Measurements from ENCODE around the gene TSHZ3.

TSHZ3 gene

DNA sequence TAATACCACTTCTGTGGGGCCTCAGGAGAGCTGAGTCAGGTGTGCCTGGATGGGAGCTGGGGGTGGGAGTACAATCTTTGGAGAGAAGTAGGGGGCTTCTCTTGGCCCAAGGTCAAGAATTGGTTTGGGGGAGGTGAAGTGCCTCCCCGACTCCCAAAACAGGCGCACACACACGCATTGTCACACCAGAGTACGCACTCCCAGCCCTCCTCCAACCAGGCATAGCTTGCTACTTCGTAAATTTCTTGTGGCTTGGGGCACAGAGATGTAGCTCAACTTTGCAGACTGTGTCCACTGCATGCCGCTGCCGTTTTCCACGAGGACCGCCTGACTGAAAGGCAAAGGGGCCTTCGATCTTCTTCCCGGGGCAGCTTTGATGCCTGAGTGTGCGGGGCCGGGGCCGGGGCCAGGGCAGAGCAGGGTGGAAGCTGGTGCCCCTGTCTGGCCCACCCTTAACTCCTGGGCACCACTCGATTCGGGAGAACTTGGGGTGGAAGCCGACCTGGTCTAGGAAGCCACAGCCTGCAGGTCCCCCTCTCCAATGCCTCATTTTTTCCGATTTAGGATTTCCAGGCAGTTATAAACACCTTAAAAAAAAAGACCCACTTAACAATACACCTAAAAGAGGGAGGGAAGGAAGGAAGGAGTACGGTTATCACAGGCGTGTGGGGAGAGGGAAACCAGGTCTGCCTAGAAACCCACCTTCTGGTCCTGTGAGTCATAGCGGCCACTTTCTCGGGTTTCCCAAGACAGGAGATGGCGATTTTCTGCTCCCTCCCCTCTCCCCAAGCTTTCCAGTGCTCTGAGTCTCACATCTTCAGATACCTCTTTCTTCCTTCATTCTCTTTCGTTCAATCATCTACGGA, 5.8 kb upstream of the TSHZ3 start:
- DNase-seq: no peak

DNA sequence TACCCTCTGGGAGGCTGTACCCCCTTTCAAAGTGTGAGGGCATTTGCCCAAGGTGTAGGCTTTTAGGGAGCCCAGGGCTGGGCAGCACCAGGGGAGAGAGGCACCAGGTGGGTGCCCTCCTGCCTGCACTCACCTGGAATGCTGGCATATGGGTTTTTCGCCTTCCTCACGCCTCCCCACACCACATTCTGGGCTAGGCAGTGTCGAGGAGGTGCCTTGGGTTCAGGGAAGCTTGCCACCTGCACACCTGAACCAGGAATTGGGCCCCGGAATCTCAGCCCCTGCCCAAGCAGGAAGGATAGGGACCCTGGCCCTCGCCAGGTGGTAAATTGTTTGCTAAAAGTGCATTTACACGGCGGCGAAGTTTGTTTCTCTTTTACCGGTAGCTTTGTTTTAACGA, 5.1 kb upstream of the TSHZ3 start:
- no peak for DNase-seq

DNA sequence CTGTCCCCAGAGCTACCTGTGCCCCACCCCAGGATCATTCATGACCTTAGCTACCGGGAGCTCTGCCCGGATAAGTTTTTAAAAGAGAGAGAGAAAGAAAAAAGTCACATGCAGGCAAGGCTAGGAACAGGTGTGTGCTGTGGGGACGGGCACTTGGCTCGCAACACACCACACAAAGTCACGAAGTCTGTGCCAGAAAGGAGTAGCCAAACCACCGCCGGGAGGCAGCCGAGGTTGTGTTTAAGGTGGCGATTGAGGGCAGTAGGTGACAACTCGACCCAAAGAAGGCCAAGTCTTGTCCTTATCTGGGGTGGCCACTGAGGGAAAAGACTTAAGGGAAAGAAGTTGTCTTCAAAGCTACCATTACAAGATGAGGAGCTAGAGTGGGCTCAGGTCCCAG, 4.6 kb upstream of the TSHZ3 start:
- no peak for DNase-seq

DNA sequence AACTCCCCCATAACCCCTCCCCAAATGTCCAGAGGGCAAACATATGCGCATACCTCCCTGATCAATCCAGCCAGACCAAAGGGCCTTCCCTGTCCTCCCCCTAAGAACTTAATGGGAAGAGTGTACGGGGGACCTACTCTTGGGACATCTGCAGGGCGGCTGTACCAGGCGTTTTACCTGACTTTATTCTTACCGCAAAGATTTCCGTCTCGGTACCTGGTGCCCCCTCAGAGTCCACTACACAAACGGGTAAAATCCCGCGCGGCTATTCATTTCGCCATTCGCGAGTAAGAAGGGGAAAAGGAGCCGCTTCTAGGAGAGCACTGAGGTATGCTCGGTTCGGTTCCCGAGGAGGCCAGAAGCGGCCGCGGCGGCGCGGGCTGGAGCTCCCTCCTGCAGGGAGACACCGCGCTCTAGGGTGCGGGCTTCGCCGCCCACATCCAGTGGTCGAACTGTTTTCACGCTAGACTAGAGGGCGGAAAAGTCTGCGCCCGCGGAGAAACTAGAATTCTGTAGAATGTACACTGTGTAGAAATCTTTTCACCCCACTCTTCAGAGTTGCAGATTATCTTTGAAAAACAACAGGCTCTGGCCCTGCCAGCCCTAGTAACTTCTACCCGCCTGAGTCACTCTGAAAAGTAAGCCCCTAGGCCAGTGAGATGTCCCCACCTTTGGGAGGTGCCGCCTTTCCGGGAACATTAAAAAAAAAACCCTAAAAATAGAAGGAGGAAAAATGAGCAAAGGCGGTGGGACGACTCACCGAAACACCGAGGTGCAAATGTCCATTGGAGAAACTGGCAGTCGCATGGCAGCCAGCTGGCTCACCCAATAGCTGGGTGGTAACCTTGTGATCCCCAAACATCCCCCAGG, 3.8 kb upstream of the TSHZ3 start:
- DNase-seq: no peak

DNA sequence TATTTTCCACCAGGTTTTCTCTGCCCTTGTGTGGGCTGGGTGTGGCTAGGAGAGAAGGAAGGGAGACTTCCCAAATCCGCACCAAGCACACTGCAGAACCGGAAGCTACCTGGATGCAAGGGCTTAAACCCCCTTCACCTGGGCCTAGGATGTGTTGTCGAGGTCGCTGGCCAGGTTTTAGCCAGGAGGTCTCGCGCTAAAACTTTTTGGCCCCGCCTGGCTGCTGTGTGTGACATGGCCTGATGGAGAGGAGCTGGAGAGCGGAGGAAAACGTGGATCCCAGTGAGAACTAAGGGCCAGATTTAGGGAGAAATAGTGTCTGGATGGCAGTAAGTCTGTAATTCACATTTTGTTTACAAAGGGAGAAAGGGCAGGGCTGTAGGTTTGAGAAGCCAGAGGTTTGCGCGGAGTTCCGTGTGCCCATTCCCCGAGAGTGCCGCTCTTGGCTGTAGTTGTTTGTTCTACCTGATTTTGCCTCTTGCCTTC, 3.1 kb upstream of the TSHZ3 start:
- no peak for DNase-seq

DNA sequence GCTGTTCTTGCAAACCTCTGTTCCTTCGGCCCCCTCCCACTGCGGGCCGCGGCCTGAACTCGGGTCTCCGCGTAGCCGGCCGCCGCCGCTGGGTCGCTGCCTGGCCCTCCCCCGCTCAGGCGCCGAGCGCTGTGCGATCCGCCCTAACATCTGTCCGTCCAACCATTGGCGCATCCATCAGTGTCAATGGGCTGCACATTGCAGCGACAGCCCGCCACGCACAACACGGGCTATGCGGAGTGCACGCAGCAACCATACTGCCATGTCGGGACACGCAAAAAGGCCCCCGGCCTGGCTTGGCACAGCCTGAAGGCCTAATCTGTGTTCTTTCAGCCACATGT, 2.6 kb upstream of the TSHZ3 start:
- no peak for DNase-seq

DNA sequence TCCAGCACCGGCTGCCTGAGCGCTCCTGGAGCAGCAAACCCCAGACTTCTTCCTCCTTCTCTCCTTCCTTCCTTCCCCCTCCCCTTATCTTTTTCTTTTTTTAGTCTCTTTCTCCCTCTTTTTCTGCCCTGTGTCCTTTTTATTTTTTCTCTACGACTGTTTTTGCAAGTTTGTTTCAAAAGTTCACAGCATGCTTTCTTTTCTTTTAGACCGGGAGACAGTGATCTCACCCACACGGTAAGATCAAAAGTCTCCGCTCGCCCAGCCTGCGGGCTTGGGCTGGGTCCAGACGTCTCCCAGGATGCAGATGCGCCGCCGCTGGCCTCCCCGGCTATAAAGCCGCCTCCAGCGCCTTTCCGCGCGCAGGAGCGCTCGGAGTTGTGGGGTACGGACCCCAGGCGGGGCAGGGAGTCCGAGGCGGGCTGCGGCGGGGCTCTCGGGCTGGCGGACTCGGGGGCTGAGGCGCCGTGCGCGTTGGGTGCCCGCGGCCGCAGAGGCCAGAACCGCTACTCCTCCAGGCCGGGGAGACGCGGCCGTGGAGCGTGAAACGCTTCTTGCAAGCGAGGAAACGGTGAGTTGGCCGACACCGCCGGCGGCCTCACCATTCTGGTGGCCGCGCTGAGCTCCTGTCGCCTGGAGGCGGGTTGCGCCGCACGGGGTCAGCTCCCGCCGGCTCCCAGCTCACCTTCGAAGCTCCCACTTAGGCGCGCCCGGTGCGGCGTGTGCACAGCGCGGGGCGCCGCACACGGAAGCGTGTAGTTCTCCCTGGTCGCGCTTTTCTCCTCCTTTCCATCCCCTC, 2.0 kb upstream of the TSHZ3 start:
- DNase-seq: no peak

DNA sequence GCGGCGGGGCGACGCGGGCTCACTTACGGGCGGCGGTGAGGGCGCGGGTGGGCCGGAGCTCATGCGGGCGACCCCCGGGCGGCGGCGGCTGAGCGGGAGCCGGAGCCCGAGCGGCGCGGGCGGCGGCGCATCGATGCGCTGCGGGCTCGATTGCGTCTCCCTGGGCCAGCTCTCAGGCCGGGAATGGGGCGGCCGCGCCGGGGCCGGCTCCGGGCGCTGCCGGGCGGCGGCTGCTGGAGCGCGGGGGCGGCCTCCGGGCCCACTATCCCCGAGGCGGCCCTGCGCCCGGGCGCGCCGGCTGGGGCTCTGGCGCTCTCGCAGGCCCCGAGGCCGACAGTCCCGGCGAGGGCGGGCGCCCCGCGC, 1.4 kb upstream of the TSHZ3 start:
- peak; percentile 44 to 48 for DNase-seq

DNA sequence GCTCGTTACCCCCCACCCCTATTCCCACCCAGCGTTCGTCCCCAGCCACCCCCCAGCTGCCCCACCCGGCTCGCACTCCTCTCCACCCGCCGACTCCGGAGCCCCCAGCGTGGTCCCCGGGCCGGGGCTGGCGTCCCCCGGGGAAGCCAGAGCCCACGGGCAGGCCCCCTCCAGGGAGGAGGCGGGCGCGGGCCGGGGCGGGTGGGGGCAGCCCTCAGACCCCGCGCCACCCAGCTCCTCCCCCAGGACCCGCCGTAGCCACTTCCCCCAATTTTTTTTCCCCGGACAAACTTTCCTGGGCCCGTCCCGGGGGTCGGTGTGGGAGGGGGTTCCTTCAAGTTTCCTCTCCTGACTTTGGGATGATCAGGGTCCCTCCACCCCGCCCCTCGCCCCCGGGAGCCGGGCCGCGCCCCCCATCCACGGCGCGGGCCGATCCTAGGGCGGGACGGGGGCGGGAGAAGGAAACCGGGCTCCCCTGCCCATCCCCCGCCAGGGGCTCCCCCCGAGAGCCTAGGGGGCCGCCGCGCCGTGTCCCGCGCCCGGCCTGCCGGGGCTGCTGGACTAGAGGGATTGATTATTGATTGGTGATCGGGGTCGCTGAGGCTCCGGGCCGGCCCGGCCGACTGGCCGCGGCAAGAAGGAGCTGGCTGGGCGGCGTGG, 927 bp upstream of the TSHZ3 start:
- no peak for DNase-seq

DNA sequence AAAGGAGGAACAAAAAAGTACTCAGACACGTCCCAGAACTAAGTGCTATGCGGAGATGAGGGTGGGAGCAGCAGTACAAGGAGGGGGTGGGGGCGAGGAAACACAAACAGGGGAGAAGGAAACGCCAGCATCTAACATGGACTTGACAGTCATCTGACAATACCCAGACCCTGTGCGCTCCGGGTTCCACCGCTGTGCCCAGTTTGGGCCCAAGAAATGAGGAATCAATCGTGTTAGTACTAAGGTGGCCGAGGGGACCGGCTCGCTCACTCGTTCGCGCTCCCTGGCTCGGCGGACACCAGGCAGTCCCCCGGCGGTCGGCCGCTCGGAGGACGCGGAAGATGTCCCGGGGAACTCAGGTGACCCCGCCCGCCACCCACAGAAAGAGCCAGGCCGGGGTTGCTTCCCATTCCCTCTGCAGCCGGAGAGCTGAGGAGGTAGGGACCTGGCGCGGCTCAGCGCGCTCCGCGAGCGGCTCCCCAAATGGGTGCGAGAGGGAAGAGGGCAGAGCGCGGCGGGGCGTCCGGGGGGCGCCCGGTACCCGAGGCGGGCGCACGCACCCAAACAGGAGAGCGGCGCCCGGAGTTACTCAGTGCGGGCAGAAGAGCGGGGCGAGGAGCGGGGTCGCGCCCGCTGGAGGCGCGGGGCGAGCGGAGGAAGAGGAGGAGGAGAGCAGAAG, 616 bp downstream of the TSHZ3 start:
- DNase-seq: peak in 1 of 2 donors; percentile 29

DNA sequence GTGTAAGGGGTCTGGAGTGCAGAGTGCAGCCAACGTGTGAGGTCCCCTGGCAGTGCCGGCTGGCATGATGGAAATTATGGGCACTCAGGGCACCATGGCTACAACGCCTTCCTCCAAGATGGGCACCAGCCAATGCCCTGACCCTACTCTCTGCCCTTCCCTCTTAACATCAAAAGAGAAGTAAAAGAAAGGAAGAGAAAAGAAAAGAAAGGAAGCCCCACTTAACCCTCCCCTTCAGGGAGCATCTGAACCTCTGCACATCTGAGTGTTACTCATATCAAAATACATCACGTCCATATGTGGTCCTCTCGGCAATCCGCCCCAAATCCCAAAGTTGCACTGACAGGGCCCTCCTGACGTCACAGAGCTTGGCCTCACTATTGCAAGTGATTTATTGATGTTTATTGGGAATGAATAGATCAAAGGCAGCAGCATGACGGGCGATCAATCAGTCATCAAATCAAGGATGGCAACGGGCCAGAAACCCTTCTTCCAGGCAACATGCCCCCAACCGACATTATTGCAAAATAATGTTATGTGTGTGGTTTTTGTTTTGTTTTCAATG, 1.3 kb downstream of the TSHZ3 start:
- no peak for DNase-seq

DNA sequence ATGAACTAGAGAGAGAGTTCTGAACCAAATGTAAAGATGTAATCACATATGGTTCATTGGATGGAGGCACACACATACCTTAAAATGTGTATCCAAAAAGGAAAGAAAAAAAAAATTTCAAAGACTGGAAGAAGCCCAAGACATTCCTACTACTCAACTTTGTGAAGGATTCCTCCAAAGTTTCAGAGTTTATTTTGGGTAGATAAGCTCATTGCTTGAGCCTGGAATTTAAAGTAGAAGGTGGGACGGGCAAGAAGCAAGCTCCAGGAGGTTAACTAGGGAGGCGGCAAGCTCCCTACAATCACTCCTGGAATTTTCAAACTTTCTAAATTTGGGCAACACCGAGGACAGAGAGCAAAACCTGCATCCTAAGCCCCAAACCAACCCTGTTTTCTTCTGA, 1.9 kb downstream of the TSHZ3 start:
- DNase-seq: no peak

DNA sequence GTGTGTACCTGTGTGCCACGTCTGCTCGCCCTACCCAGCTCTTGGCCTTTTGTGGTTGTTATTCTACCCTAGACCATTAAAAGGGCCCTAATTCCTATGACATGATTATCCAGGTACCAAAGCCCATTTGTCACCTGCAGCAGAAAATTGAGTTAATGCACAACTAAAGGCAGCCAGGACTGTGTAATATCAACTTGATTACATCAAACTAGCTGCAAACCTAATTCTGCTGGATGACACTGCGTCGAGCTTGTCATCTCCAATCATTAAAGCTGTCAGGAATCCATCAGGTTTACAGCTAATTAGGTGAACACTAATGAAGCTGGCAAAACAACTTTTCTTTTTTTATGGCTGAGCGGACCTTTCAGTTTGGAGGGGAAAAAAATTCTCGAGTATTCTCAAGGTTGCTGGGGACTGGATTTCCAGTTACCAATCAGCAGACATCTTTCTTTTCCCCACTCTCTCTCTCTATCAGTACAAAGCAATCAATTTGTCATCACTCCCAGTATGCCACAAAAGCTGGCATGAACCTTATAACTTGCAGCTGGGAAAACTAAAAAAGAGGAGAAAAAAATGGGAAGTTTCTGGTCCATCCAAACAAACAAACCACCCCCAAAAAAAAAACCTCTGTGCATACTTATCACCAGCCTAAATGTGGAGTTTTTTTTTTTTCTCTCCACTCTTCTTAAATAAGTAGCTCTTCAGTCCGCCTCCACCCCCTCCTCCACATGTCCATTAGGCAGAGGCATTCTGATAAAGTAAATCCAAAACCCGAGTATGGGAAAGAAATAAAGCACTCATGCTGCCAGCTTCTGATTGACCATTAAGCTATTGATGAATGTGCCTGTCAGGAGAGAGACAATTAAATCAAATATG, 2.8 kb downstream of the TSHZ3 start:
- DNase-seq: no peak

DNA sequence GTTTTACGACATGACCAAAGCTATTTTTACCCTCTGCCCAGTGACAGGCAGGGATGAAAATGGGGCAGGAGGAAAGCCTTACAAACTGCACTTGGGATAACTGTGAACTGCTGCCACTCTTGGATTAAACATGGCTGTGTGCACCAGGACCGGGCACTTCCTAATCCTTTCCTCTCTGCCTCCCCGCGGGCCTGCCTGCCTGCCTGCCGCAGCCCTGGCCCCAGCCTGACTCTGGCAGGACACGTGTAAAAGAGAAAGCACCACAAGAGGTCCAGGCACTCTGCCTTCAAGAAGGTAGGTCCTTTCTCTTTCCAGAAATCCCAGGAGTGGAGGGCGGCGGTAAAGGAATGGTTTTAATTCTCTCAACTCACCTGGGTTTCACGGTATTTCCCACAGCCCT, 4.8 kb downstream of the TSHZ3 start:
- DNase-seq: no peak

DNA sequence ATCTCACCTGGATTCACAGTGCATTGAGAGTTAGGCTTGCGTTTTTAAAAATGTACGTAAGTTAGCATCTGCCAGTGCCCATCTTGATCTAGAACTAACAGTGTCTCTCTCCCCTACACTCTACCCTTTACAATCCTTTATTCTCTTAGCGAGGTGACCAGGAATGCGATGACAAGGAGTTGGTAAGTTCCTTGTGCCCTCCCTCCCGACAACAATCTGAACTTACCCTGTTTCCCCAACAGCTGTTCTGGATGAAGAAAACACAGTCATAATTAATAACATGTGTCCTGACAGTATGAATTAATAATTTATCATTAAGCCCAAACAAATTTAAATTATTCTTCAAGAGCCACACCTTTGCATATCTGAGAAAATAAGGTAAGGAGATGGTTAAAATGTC, 6.3 kb downstream of the TSHZ3 start:
- no peak for DNase-seq

DNA sequence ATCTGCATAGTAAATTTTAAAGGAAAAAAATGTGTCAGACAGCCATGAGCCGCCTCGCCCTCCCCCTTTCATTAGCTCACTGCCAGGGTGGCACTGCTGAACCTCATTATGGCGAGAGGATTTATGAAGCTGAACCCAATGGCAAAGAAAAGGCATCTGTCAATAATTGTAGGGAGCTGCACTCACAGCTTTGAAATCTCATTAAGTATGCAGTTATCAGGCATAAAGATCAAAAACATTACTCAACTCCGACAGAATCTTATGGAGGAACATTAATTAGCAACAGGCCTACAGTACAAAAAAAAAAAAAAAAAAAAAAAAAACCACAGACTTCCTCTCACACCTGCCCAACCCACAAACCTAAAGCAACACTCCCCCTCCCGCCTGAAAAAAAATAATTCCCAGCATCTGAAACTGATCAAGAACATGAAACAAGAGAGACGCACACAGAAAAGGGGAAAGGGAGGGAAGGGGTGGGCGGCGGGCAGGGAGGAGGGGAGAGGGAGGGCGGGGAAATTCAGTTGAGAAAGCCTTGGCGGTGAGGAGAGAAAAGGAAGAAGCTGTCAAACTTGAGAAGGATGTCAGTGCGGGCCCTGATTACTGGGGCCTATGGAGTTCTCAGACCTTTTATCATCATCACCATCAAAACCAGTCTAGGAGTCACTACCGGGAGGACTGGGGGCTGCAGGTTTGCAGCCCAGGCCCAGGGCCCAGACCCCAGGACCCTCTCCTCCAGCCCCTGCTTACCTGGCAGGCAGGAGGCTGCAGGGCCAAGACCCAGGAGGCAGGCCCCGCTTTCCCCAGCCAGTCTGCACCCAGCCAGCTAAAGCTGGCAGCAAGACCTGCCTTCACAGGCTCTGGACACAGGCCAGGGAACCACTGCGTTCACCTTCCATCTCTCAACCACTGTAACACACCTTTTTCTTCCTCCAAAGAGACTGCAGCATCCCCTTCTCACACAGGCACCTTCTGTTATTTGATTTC, 8.9 kb downstream of the TSHZ3 start:
- peak in 1 of 2 donors; percentile 24 for DNase-seq

DNA sequence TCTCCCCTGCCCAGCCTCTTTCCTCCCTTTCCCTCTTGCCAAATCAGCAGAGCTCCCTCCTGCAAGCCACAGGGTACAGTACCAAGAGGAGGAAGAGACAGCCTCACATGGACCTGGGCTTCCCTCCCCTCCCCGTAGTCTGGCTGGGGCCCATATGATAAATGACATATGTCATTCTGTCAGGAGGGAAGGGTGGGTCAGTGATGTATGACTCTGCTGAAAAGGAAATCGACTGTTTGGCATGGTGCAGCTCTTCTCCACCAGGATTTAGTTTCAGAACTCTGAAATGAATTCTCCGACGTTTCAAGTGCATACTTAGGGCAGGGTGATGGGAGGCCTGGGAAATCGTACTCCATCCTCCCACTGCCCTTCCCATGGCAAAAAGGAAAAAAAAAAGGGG, 9.8 kb downstream of the TSHZ3 start:
- DNase-seq: no peak

DNA sequence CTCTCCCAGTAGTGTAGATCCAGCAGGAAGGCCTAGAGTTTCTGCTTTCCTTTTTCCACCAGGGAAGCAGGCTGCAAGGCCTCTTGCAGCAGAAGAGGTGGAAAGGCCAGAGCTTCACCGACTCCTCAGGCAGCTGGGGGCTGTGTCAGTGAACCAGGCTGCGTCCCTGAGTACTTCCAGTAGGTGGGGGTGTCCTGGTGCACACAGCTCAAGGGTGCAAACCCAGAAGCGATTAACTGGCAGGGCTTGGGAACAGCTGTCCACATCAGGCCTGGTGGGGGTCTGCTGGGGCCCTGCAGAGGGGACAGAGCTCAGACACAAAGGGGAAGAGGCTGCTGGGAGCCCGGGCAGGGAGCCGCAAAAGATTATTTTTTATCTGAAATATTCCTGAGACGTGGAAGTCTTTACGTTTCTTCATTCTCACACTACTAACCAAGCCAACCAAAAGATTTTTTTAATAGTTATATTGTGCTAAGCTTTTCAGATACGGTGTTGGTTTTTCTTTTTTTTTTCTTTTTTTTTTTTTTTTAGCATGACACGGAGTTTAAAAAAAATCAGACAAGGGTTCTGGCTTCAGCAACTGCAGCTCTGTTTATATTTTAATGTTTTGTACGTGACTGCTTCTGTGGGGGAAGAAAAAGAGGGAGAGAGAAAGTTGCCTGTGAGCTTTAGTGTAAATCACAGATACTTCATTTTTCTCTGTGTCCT, 11.0 kb downstream of the TSHZ3 start:
- DNase-seq: peak in 1 of 2 donors; percentile 32
